Prostate gland (tissue), 2 donors: ENCODE data around the gene TNFSF13.

Experiments
- CTCF ChIP-seq, 4 experiments: fragments of 200-600 bp in 2 of 4; fragments of 450-650 bp in 2 of 4; sonication (generic) in 2 of 4; IDR thresholded peaks; 1 replicate in 3 of 4; 2 replicates in 1 of 4; pipeline ENCODE4 v1.5.1; 2016 to 2019; ENCODE audit warnings: antibody characterized with exemption in 4 of 4, mild to moderate bottlenecking in 2 of 4, moderate library complexity in 2 of 4
- POLR2A ChIP-seq: fragments of 450-650 bp; IDR thresholded peaks from one replicate; pipeline ENCODE4 v1.6.1; 2016; ENCODE audit warnings: antibody characterized with exemption, mild to moderate bottlenecking

GRCh38 chr17:7558544-7559319, at the start of gene TNFSF13:
- TF ChIP-seq POLR2A (no peak), CTCF (IDR thresholded peaks at IDR 0.05) (no peak)
